ENCODE measurements around the gene NPIPA8.
A peak's percentile ranks its signal among the peaks of the same experiment; 100 is the strongest.
"Not testable (repeated sequence)": the region's sequence is repeated elsewhere in the genome, so short reads cannot be mapped to it uniquely, and the experiment has no call there.

The NPIPA8 gene

DNA sequence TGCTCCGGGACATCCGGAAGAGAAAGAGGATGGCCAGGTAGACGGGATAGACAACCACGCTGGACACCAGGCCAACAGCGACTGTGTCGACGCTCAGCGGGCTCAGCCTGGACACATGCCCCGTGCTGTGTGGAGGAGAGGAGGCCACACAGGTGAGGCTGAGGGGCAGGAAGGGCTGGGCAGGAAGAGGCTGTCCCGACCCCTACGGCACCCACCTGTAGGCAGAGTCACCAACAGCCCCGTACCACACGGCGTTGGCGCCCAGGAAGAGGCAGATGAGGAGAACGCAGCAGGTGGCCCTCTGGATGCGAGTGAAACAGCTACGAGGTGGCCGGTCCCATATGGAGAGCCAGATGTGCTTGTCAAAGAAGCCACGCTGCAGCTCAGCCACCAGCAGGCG, at the start of gene NPIPA8:
TSS of gene NPIPA8 (minus strand) at position 101 of the 400 bp plus-strand sequence. CDS start 4,074 bp downstream, outside the sequence.
- not testable (repeated sequence) for H3K36me3 Mint-ChIP-seq; ATAC-seq; H3K27ac Mint-ChIP-seq; H3K4me1 Mint-ChIP-seq; DNase-seq (ENCODE audit: low spot score in 2 of 2); H3K9me3 Mint-ChIP-seq; H3K4me3 Mint-ChIP-seq

DNA sequence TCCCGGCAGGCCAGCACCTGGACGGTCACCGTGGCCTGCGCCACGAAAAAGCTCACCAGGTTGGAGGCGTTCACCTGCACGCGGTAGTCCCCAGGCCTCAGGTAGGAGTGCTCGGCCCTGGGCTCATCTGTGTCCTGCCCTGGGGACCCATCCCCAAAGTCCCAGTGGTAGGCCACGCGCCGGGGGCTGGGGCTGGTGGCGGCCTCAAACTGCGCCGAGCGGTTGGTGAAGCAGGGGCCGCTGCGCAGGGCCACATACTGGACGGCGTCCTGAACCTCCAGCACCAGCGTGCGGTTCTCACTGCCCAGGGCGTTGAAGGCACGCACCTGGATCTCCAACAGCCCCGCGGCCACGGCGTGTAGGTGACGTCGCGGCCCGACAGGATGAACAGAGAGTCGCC, 48.7 kb upstream of the NPIPA8 start:
- not testable (repeated sequence) for H3K4me3 Mint-ChIP-seq, H3K4me1 Mint-ChIP-seq, H3K27ac Mint-ChIP-seq, H3K9me3 Mint-ChIP-seq, ATAC-seq, H3K36me3 Mint-ChIP-seq
- peak in 1 of 2 donors; percentile 32 for DNase-seq (ENCODE audit: low spot score in 2 of 2)

DNA sequence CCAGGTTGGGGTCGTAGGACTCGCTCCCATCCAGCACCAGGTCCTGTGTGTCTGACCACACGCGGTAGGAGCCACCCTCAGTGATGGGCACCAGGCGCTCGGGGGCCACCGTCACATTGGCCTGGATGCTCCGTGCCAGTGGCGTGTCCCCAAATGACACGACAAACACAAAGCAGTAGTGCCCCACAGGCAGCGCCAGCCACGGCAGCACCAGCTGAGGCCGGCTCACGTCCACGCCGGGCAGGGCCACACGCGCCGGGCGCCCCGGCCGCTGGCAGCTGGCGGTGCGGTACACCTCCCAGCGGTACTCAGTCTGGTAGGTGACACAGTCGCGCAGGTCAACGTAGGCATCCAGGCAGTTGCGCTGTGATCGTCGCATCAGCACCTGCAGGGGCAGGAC, 48.3 kb upstream of the NPIPA8 start:
- not testable (repeated sequence) for H3K4me3 Mint-ChIP-seq, H3K9me3 Mint-ChIP-seq, ATAC-seq, H3K27ac Mint-ChIP-seq, H3K36me3 Mint-ChIP-seq, H3K4me1 Mint-ChIP-seq
- DNase-seq (ENCODE audit: low spot score in 2 of 2) = peak in 1 of 2 donors; percentile 47

DNA sequence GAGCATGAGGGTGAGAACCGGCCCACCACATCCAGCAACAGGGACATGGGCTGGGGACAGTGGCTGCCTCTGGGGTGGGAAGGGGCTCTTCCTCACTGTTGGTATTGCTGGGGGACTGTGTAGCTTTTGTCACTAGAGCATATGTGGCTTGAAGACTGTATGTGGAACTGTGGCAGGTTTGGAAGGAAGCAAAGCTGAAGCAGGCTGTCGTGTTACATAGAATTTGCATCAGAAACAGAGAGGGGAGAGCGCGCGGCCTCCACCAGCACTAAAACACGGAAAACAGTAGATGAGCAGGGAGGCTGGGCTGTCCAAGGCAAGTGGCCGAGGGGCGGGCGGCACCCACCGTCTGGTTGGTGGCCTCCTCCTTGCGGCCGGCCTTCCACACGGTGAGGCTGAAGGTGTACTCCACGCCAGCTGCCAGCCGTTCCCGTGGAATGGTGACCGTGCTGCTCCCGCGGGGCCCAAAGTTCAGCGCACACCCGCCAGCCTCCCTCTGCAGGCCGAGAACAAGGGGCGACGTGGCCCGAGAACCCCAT, 47.6 kb upstream of the NPIPA8 start:
- ATAC-seq, H3K27ac Mint-ChIP-seq, H3K9me3 Mint-ChIP-seq, H3K36me3 Mint-ChIP-seq, H3K4me3 Mint-ChIP-seq, H3K4me1 Mint-ChIP-seq: not testable (repeated sequence)
- DNase-seq (ENCODE audit: low spot score in 2 of 2) = peak in 1 of 2 donors; percentile 45

DNA sequence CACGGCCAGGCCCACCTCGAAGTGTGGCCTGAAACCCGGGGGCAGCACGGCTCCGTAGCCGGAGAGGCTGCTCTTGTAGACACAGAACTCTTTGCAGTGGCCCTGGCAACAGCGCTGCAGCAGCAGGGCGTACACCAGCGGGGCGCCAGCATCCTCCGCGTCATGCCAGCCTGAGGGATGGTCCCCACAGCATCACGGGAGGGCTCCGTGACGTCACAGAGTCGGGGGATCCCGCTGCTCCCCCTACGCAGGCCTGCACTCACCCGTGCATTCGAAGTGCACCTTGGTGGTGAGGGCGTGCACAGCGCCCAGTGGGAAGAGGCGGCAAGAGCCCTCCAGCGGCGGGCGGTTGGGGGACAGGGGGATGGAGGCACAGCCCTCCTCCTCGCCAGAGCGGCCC, 46.2 kb upstream of the NPIPA8 start:
- not testable (repeated sequence) for H3K36me3 Mint-ChIP-seq, H3K9me3 Mint-ChIP-seq, H3K4me1 Mint-ChIP-seq, H3K4me3 Mint-ChIP-seq, H3K27ac Mint-ChIP-seq, ATAC-seq
- peak in 1 of 2 donors; percentile 55 for DNase-seq (ENCODE audit: low spot score in 2 of 2)

DNA sequence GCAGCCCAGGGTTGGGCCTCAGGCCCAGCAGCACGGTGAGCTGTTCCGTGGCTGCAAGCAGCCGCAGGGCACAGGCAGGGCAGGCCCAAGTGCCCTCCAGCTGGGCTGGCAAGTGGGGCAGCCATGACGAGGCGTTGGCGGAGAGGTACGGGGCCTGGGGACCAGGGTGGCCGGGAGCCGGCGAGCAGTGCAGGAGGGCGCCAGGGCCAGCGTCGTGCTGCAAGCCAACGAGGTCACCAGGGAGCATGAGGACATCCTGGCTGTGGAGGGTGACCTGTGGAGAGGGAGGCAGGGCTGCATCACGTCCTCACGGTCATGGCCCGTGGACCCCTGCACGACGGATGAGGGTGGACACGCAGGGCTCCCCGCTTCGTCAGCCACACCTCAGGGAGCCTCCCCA, 11.2 kb upstream of the NPIPA8 start:
- not testable (repeated sequence) for H3K9me3 Mint-ChIP-seq, H3K4me3 Mint-ChIP-seq, ATAC-seq, H3K4me1 Mint-ChIP-seq, H3K36me3 Mint-ChIP-seq, H3K27ac Mint-ChIP-seq
- peak in 1 of 2 donors; percentile 53 for DNase-seq (ENCODE audit: low spot score in 2 of 2)

DNA sequence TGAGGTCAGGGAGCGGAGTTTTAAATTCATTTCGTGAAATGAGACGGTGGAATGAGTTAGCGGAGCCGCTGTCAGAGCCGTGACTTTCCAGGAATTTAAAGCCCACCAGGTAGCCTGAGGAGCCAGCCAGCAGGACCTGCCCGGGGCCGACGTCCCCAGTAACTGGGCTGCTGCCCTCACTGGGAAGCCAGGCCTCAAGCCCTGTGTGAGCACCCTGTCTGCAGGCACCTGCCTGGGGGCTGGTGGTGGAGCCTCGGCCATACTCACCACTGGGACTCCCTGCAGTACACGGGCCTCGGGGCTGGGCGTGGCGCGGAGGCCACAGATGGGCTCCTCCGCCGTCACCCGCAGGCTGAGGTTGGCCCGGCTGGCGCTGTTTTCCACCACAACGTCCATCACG, 10.5 kb upstream of the NPIPA8 start:
- not testable (repeated sequence) for H3K4me1 Mint-ChIP-seq, H3K9me3 Mint-ChIP-seq, H3K27ac Mint-ChIP-seq, H3K4me3 Mint-ChIP-seq, ATAC-seq, H3K36me3 Mint-ChIP-seq
- peak in 1 of 2 donors; percentile 46 for DNase-seq (ENCODE audit: low spot score in 2 of 2)

DNA sequence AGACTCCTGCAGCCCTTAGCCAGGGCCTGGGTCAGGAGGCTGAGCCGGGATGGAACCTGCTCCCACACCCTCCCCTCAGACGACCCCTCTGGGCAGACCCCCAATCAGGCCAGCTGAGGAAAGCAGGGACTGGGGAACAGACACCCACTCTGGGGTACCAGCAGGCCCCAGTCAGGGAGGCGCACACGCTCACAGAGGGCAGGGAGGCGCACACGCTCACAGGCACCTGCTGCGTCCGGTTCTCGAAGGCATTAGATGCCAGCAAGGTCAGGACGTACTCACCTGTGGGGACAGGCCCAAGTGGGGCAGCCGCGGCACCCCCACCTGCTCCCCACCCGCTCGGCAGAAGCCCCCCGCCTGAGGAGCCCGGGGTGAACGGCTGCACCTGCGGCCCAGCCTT, 8.1 kb upstream of the NPIPA8 start:
- DNase-seq (ENCODE audit: low spot score in 2 of 2); H3K36me3 Mint-ChIP-seq; H3K27ac Mint-ChIP-seq; H3K4me3 Mint-ChIP-seq; H3K9me3 Mint-ChIP-seq; H3K4me1 Mint-ChIP-seq; ATAC-seq: not testable (repeated sequence)

DNA sequence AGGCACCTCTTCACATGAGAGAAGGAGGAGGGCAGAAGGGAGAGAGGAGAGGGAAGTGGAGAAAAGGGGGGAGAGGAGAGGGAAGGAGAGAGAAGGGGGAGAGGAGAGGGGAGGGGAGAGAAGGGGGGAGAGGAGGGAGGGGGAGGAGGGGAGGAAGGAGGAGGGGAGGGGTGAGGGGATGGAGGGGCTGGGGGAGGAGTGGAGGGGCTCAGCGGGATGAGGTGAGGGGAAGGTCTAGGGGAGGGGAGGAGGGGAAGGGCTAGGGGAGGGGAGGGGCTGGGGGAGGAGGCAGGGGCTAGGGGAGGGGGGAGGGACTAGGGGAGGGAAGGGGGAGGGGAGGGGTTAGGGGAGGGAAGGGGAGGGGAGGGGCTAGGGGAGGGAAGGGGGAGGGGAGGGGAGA, 5.5 kb upstream of the NPIPA8 start:
- not testable (repeated sequence) for H3K9me3 Mint-ChIP-seq

DNA sequence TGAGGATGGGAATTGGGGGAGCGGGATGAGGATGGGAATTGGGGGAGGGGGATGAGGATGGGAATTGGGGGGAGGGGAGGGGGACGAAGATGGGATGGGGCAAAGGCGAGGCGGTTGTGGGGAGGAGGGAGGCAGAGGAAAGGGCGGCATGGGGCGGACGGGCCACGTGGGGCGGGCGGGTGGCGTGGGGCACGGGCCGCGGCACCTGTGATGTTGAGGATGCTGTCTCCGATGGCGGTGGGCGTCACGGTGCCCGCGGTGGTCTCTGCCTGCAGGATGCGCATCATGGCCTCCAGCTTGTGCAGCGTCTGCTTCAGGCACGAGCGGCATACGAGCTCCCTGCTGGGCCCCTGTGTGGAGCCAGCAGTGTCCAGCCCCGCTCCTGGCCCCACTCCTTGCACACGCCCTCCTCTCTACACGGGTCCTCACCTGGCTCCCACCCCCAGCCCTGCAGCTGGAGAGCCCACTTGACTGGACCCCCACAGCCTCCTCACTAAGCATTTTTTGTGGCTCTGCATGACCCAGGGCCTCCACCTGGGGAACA, 5.0 kb upstream of the NPIPA8 start:
- not testable (repeated sequence) for H3K9me3 Mint-ChIP-seq; H3K4me1 Mint-ChIP-seq; ATAC-seq; H3K36me3 Mint-ChIP-seq; H3K4me3 Mint-ChIP-seq; DNase-seq (ENCODE audit: low spot score in 2 of 2); H3K27ac Mint-ChIP-seq

More for the DNA sequence above, 5.5 kb upstream of the NPIPA8 start:
- H3K36me3 Mint-ChIP-seq; H3K4me1 Mint-ChIP-seq; DNase-seq (ENCODE audit: low spot score in 2 of 2); H3K4me3 Mint-ChIP-seq; H3K27ac Mint-ChIP-seq; ATAC-seq: not testable (repeated sequence)

DNA sequence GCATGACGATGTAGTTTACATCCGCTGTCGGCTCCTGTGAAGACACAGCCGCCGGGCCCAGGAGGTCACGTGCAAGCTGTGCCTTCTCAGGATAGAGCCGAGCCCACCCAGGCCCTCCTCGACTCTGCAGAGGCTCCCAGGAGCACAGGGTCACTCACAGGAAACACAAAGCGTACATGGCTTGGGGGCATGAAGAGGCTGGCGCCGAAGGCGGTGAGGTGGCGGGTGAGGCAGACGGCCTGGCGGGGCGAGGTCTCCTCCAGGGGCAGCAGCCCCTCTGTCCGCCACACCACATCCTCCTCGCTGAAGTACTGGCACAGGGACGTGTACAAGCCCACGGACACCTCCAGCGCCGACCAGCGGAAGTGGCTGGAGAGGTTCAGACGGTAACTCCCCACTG, 2.7 kb upstream of the NPIPA8 start:
- H3K9me3 Mint-ChIP-seq = not testable (repeated sequence)

DNA sequence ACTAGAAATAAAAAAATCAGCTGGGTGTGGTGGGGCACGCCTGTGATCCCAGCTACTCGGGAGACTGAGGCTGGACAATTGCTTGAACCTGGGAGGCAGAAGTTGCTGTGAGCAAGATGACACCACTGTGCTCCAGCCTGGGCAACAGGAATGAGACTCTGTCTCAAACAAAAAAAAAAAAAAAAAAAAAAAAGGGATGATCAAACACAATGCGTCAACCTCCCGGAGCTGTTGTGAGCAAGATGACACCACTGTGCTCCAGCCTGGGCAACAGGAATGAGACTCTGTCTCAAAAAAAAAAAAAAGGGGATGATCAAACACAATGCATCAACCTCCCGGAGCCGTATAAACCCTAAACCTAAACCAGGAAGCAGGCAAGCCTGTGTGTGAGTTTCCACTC, 24.7 kb downstream of the NPIPA8 start:
- ATAC-seq, H3K4me3 Mint-ChIP-seq: not testable (repeated sequence)

More for the DNA sequence above, 2.7 kb upstream of the NPIPA8 start:
- peak in 1 of 2 donors; percentile 46 for DNase-seq (ENCODE audit: low spot score in 2 of 2)
- ATAC-seq, H3K36me3 Mint-ChIP-seq, H3K4me3 Mint-ChIP-seq, H3K4me1 Mint-ChIP-seq, H3K27ac Mint-ChIP-seq: not testable (repeated sequence)

DNA sequence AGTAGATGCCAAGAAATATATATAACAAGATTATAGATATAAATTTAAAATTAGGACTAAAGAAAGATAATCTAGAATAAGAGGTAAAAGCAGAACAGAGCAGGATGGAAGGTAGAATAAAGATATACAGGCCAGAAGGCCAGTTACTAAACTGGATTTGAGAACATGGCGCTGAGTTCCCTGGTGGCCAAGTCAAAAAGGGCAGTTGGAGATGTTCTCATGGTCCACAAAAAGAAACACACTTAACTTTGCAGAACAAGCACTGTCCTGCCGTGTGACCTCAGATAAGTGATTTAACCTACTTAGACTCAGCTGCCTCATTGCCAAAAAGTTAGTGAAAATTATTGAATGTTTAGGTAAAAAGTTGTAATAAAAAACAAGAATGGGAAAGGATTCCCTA, 27.4 kb downstream of the NPIPA8 start:
- DNase-seq (ENCODE audit: low spot score in 2 of 2); H3K4me3 Mint-ChIP-seq; H3K27ac Mint-ChIP-seq; ATAC-seq; H3K9me3 Mint-ChIP-seq; H3K4me1 Mint-ChIP-seq; H3K36me3 Mint-ChIP-seq: not testable (repeated sequence)

More for the DNA sequence above, 24.7 kb downstream of the NPIPA8 start:
- not testable (repeated sequence) for DNase-seq (ENCODE audit: low spot score in 2 of 2); H3K9me3 Mint-ChIP-seq; H3K36me3 Mint-ChIP-seq; H3K27ac Mint-ChIP-seq; H3K4me1 Mint-ChIP-seq

DNA sequence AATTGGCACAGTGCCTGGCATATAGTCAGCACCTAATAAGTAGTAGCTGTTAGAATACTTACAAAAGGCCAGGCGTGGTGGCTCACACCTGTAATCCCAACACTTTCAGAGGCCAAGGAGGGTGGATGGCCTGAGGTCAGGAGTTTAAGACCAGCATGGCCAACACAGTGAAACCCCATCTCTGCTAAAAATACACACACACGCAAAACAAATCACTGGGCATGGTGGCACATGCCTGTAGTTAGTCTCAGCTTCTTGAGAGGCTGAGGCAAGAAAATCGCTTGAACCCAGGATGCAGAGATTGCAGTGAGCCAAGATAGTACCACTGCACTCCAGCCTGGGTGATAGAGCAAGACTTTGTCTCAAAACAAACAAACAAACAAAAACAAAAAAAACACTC, 29.3 kb downstream of the NPIPA8 start:
- H3K4me1 Mint-ChIP-seq; H3K27ac Mint-ChIP-seq; H3K4me3 Mint-ChIP-seq; ATAC-seq; H3K9me3 Mint-ChIP-seq; DNase-seq (ENCODE audit: low spot score in 2 of 2); H3K36me3 Mint-ChIP-seq: not testable (repeated sequence)

DNA sequence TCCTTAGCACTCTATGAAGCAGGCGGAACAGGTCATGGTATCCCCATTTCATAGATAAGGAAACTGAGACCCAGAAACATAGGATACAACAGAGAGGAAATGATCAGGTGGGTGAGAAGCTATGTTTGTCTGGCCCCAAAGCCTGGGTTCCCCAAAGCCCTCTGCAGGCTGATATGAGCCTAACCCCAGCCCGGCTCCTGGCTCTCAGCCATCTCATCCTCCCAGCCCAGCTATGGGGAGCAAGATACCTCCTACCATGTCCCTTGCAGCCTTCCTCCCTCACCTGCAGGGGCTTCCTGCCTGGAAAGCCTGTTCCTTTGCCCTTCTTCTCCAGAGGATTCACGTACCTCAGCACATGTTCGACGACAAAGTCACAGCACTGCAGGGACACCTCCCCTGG, 30.5 kb downstream of the NPIPA8 start:
- ATAC-seq = not testable (repeated sequence)

DNA sequence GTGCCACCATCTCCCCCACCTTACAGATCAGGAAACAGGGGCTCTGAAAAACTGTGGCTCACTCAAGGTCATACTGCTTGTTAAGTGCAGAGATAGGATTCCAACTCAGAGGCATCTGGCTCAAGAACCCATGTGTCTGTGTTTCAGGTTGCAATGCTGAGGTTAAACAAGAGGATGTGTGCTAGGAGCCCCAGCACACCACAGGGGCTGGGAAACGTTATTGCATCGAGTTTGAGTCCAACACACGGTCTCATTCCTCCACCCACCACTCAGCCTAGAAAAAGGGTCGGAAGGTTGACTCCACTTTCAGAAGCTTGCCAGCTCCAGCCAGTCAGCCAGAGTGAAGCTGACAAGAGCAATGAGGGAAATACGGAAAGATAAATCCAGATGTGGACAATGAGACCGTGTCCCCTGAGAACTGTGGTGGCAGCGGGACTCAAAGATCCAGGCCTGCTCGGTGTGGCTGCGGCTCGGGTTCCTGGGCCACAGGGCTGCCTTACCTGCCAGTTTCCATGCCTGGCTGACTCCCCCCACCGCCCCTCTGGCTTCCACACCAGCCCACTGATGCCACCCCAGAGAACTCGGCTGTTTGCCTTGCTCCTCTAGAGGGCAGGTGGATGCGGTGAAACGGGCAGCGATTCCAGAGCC, 33.4 kb downstream of the NPIPA8 start:
- ATAC-seq; H3K9me3 Mint-ChIP-seq; H3K27ac Mint-ChIP-seq; H3K36me3 Mint-ChIP-seq; DNase-seq (ENCODE audit: low spot score in 2 of 2); H3K4me1 Mint-ChIP-seq; H3K4me3 Mint-ChIP-seq: not testable (repeated sequence)

More for the DNA sequence above, 30.5 kb downstream of the NPIPA8 start:
- not testable (repeated sequence) for H3K4me1 Mint-ChIP-seq; H3K9me3 Mint-ChIP-seq; H3K36me3 Mint-ChIP-seq; DNase-seq (ENCODE audit: low spot score in 2 of 2); H3K27ac Mint-ChIP-seq; H3K4me3 Mint-ChIP-seq

Data from stimulated activated effector memory CD8-positive, alpha-beta T cell treated with anti-CD3 and anti-CD28 coated beads, Interleukin-12 subunit alpha, Interleukin-12 subunit beta, amount 100 ng/mL, for 72 hours (primary cell).